Erythroblast (primary cell): ENCODE data around the gene SNN.

Source experiments
- GATA1 ChIP-seq: IDR thresholded peaks from 2 replicates; pipeline ENCODE4 v1.6.1; 2011; ENCODE audit warnings: low read depth, mild to moderate bottlenecking, control low read depth, low read length, moderate library complexity
- POLR2A ChIP-seq: IDR thresholded peaks from 2 replicates; pipeline ENCODE4 v1.6.1; 2011; ENCODE audit warnings: mild to moderate bottlenecking, low read length

GRCh38 chr16:11669380-11670146 is 1.3 kb downstream of the SNN start:
- TF ChIP-seq POLR2A (no peak), GATA1 (no peak)
